Activated CD8-positive, alpha-beta memory T cell treated with anti-CD3 and anti-CD28 coated beads for 1 hour (primary cell): ENCODE data around the gene ADI1.
"Not testable (repeated sequence)": the region's sequence is repeated elsewhere in the genome, so short reads cannot be mapped to it uniquely, and the experiment has no call there.

Source experiments
- DNase-seq, 2 donors: peaks; one replicate each; pipeline ENCODE4 v3.0.0-alpha.2; 2020; ENCODE audit warnings: low read depth in 1 of 2; ENCODE audit errors: extremely low read depth in 1 of 2

Gene ADI1

DNA sequence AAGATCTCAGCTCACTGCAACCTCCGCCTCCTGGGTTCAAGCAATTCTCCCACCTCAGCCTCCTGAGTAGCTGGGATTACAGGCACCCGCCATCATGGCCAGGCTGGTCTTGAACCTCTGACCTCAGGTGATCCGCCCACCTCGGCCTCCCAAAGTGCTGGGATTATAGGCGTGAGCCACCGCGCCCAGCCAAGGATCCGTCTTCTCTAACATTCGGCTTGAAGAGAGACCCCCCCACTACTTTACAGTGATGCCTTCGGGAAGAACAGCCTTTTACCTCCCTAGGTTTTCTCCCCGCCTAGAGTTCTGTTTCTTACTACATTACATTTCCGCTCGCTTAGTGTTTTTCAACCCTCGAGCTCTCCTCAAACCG, 22.6 kb downstream of the ADI1 start:
- not testable (repeated sequence) for DNase-seq

DNA sequence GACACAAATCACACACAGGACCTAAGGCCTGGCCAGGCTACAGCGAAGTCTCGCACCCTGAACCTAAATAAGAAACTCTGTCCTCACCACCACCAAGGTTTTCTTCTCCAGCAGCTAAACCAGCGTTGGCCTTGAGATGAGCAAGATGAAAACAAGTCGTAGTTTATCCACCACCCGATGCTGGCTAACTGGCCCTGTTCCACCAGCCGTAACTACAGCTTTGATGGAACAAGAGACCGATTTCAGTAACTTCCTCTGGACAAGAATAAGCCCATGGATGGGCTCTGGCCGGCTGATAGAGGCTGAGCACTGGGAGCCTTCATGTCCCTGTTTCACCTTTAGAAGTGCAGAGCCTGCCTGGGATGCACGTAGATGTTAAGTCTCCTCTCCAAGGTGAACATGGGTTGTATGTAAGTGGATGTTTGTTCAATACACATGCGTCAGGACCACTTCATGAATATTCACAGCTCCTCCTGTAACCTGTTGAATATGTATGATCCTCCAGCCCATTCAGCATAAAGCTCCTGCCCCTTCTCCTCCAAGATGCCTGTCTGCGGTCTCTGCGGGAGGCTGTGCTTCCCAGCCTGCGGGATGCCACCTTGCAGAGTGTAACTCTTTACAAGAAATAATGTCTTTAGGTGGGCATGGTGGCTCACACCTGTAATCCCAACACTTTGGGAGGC, 24.2 kb downstream of the ADI1 start:
- DNase-seq = no peak

DNA sequence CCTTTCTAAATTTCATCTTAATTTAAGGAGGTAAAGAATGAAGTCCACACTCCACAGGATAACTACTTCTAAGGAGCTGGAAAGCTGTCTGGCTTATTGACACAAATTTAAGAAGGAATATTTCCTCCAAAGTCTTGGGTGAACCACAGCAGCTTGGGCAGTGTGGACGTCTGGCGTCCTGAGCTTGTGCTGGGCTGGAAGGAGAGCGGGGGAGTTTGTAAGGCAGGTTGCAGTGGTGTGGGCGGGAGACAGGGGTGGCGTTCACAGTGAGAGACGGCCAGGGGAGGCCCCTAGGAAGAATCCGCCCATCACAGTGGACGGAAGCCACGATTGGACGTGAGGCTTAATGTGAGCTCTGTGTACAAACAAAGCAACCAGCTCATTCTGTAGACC, 25.7 kb downstream of the ADI1 start:
- DNase-seq = no peak

DNA sequence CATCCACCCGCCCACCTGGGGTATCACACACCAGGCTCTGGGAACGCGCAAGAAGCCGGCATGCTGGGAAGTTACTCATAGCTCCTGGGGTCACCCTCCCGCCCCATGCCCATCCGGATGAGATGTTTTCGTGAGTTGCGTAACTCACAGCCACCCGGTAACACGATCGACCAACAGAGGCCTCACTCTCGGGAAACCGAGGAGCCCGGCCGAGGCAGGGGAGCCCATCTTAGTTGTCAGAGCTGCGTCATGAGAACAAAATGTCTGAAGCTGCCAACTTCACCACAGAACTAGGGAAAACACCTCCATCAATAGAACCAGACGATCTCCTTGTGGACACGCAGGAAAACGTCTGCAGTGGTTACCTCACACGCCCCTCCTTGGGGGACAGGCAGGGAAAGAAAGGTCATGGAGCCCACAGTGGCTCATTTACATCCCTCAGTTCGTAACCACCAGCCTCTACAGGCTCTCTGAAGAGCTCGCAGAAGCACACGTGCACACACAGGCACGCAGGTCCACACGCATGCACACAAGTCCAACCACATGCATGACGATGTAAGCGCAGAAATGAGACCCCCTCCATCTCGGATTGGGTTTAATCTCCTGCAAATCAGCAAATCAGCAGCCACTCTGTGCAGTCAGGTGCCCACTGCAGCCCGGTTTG, 26.2 kb downstream of the ADI1 start:
- DNase-seq = no peak

DNA sequence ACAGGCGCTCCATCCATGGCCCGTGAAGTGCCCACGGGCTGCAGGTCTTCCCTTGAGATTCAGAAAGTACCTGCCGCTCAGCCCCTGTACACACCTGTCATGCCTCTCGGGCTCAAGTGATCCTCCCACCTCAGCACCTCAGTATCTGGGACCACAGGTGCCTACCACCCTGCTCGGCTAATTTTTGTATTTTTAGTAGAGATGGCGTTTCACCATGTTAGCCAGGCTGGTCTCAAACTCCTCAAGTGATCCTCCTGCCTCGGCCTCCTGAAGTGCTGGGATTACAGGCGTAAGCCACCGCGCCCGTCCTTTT, 26.9 kb downstream of the ADI1 start:
- not testable (repeated sequence) for DNase-seq

DNA sequence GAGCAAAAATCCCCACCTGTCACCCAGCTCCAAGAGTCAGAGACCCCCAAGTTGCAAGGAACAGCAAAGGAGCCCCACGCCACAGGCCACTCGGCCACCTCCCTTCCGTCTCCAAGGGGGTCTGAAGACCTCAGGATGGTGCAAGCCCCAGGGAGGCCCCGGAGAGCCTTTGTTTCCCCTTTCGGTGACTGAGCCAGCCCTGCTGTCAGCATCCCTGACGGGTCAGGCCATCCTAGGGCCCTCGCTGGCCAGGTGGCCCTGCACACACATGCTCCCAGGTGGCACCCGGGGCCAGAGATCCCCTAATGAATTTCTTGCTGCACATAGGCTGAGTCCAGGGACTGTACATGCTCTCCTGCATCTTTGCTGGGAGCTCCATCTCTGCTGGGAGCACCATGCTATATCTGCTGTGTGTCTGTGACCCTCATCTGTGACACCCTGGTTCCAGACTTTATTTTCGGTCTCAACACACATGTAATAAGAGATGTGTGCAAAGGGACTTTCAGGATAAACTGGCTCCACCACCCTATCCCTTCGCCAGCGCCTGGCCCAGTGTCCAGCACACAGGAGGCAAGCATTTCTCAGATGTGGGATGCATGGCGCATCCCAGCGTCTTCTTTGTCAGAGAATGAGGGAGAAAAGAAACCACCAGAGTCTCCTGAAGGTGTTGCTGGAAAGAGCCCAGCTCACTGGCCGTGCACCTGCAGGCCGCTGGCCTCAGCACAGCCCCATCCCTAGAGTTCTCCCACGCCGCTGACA, 27.4 kb downstream of the ADI1 start:
- DNase-seq = no peak

DNA sequence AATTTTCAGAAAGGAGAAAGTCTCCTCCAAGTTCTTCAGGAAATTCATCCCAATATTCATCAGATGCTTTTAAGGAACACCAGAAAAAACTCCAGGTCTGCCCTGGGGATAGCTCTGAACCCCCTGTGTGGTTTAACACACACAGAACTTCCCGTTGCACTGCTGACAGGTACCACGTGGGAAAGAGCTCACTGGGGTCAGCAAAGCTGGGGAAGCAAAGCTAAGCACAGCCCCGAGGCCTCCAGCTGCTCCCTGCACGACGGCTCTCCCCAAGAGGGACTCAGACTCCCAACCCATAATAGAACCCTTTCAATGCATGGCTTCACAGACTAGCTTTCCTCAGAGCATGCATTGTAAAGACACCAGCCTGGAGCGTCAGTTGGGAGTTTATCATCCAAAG, 28.0 kb downstream of the ADI1 start:
- no peak for DNase-seq

DNA sequence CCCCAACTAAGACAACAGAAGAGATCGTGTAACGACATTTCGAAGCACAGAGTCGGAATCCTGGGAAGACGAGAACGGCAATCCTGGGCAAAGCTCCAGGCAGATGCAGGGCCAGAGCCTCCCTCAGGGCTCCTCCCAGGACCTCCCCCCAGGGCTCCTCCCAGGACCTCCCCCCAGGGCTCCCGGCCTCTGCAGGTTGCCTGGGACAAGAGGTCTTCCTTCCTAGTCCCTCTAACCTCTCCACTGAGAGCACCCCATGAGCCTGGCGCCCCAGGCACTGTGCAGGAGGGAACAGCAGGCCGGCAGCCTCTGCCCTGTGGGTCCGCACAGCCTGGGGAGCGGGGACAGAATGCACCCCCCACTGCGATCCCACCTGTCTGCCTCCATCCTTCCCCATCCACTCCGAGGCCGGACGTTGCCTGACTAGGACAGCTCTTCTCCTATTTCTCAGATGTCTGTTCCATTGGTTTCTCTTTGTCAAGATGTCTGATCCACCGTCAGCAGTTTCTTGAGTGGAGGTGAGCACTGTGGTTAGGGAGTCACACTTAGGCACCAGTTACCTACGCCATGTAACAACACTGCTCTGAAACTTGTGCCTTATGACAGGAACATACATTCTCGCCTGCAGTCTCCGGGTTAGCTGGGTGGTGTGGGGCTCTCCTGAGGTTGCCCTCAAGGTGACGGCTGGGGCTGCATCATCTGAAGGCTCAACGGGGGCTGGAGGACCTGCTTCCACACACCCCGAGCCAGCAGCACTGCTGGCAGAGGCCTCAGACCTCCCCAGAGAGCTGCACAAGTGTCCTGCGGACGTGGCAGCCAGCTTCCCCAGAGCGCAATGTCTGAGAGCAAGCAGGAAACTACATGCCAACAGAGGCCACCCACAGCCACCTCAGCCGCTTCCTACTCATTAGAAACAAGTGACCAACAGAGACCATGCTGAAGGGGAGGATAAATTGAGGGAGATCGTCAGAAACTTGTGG, 28.9 kb downstream of the ADI1 start:
- DNase-seq = no peak

DNA sequence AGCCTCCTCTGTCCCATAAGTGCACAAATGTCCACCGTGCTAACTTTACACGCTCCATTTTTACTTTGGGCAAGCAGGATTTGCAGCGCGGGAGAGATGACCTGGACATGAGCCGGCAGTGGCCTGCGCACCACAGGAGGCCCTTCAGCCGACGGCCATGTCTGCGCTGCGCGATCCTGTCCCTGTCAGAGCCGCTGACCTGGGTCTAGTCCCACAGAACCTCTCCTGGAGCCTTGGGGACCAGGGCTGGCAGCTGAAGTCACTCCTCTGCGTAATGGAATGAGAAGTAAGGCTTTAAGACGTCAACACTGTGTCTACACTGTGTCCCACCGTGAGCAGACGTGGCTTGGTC, 29.6 kb downstream of the ADI1 start:
- no peak for DNase-seq

DNA sequence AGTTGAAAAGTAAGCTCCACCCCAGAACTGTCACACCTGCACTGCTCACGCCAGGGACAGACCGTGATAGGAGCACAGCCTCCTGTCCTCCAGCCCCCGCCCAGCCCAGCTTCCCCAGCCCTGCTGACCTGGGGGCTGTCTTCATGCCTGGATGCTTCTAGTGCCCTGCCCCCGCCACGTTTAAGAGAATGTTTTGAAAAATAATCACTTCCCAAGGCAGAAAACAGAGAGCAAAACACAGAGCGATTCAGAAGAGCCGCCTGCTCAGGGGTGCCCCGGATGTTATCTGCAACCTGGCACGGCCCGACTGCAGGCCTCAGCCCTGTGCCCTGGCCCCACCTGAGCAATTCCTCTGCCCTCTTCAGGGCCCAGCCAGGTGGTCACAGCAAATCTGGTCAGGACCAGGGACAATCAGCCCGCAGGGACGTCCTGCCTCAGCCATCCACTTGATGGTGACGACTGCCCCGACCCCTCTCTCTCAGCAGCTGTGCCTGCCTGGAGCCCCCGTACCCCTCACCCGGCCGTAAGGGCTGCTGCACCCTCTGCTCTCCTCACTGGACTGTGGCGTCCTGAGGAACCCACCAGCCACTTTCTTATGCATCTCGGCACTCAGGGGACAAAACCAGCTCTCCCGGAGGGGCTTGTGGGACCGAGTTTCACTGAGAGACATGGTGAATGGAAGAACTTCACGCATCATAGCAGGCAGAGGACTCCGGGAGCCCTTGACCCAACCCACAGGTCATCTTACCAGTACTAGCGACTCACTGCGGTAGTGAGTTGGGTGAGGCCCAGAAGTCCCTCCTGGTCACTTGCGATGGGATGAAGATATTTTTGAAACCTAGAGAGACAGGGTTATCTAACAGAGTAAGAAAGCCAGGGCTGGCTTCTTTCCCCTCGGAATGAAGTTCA, 30.2 kb downstream of the ADI1 start:
- no peak for DNase-seq

DNA sequence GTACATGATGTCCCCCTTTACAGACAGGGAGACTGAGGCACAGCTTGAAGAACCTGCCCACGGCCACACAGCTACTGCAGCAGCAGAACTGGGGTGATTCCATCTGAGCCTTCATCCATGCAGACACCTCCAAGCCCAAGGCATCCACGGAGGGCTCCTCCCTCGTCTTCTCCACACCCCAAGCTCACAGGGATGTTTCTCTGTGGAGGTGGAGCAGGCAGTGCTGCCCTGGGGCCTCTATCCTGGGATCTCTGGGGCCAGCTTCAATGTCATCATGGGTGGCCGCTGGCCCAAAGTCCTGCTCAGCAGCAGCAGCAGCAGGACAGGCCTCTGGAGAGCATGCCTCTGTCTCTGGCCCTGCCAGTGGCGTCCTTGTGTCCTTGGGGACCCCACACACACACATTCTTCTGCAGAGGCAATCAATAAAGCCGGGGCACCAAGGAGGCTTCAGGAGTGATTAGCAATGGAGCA, 31.2 kb downstream of the ADI1 start:
- no peak for DNase-seq

DNA sequence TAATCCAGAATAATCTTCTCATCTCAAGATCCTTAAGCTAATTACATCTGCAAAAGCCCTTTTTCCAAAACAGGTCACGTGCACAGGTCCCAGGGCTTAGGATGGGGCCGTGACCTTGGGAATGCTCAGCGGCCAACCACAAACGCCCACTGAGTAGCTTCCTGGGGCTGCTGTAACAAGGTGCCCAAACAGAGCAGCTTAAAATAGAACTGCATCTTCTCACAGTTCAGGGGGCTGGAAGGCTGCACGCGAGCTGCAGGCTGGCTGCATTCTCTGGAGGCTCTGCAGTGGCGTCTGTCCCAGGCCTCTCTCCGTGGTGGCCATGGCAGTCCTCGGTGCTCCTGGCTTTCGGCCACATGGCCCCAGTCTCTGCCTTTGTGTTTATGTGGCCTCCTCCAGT, 31.9 kb downstream of the ADI1 start:
- DNase-seq = no peak

DNA sequence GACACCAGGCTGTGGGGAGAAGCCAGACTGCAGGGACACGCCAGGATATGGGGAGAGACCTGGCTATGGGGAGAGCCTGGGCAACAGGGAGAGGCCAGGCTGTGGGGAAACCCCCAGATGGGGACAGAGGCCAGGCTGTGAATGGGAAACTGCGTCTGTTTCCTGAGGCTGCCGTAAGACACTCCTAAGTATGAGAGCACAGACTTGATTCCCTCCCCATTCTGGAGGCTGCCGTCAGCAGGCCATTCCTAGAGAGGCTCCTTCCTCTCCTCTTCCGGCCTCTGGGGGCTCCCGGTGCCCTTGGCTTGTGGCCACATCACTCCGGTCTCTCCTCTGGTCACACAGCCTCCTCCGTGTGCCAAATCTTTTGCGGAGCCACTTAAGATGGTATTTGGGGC, 32.3 kb downstream of the ADI1 start:
- DNase-seq = no peak

DNA sequence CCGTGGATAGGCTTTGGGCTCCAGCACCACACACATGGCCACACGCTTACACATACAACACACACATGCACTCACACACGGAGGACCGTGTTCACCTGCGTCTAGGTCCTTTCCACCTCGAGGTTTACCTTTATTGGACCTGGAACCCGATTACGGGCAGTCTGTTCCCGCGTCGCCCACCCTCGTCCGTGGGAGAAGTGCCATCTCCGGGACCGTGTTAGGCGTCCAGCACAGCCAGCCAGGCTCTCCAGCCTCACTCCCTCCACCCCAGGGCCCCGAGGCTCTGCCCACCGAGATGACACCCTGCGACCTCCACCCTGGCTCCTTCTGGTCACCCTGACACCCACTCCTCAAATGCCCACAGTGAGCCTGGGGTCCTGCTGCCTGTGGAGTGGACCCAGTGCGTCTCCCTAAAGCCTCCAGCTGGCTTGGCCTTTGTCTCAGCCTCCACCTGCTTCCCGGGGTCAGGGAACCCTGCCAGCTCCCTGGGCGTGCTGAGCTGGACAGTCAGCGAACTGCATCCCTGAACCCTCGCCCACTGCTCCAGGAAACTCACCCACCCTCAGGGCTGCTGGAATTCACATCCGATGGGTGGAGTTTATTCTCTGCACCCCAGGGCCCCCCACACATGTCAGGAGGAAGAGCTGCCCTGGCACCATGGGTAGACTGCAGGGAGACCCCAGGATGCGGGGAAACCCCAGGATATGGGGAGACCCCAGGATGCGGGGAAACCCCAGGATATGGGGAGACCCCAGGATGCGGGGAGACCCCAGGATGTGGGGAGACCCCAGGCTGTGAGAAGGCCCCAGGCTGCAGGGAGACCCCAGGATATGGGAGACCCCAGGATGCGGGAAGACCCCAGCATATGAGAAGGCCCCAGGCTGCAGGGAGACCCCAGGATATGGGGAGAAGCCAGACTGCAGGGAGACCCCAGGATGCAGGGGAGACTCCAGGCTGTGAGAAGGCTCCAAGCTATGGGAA, 33.0 kb downstream of the ADI1 start:
- DNase-seq = no peak

DNA sequence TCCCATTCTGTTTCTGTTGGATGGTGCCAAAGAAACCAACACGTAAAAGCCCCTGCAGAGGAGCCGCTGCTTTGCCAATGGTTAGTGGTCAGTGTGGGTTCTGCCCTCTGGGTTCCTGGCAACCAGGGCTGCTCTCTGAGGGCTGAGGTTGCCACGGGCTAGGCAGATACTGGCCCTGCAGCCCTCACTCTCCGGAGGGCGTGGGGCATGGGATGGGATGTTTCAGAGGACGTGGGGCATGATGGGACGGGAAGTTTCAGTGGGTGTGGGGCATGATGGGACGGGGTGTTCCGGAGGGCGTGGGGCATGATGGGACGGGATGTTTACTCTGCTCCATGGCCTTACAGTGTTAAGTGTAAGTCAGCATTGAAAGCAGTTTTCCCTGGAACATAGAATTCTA, 34.2 kb downstream of the ADI1 start:
- DNase-seq = no peak

DNA sequence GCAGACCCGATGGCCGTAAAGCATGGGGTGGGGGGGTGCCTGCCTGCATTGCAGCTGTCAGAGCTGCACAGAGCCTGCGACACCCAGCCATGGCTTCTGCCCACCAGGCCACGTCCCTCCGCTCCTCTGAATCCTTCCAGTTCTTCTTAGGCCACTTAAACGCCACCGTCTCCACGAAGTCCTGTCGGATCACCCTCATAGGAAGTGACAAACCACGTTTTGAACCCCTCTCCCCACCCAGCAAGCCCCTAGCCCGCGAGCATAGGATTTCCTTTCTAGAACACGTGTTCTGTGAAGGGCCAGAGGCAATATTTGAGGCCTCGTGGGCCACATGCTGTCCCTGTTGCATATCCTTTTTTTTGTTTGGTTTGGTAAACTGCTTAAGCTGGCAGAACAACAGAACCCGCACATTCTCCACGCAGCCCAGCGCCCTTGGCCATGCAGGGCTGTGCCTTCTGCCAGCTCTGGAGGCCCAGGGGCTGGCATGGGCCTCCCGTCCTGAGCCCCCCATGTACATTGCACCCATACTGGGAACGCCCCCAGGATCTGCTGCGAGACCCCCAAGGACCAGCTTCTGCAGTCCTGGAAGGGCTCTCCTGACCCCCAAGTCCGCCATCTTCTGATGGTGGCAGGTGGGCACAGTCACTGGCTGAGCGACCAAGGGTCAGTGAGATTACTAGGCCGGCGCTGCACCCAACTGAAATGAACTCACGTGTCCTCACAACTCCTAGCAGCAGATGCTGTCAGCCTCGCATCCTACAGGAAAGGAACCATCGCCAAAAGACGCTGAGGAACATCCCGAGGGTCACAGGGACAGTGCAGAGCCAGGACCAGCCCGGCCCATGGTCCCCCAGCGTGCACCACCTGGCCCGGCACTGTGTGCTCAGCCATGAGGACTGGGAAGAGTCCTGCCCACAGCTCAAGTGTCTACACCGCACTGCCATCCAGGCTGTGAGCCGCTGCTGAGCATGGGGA, 35.1 kb downstream of the ADI1 start:
- no peak for DNase-seq

DNA sequence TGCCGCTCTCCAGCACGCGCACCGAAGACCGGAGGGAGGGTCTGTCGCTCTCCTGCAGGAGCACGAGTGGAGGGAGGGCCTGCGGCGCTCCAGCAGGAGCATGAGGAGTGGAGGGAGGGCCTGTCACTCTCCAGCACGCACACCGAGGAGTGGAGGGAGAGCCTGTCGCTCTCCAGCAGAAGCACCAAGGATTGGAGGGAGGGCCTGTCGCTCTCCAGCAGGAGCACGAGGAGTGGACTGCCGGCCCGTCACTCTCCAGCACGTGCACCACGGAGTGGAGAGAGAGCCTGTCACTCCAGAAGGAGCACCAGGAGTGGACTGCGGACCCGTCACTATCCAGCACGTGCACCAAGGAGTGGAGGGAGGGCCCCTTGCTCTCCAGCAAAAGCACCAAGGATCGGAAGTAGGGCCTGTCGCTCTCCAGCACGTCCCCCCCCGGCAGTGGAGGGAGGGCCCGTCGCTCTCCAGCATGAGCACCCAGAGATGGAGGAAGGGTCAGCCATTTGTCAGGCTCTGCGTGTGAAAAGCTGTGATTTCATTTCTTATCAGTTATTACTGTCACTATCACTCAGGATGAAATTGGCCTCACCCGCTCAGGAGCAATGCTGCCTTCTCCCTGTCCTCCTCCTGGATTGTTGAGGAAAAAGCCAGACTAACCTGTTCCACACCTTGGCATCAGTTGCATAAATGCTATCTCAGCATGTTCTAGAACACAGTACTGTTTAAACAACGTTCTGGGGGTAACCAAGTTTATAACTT, 35.9 kb downstream of the ADI1 start:
- no peak for DNase-seq
